ENCODE results near the gene HBA1. TPM values are rescaled to one million over a fixed set of nuclear protein-coding genes. Genes with fewer than 3 reads are reported as not detected.
"Not testable (repeated sequence)": the region's sequence is repeated elsewhere in the genome, so short reads cannot be mapped to it uniquely, and the experiment has no call there.

HBA1 gene
- not detected in 2 replicates for total RNA-seq

- intact Hi-C loops (cut with micrococcal nuclease), result not testable (repeated sequence)
Observed at GRCh38 chr16:176477-177382, at the start of gene HBA1. Gene HBA1, plus strand, starts transcription at chr16:176680. Its CDS starts 37 bp downstream, at chr16:176717.

GRCh38 chr16:129075-129474 lies 47.4 kb upstream of the HBA1 start:
- intact Hi-C loops (cut with micrococcal nuclease), result no loop called here

GRCh38 chr16:130533-131173 lies 45.8 kb upstream of the HBA1 start:
- intact Hi-C loops (cut with micrococcal nuclease), result no loop called here

- intact Hi-C loops (cut with micrococcal nuclease), result no loop called here
Observed at GRCh38 chr16:132120-132519, 44.4 kb upstream of the HBA1 start.

- intact Hi-C loops (cut with micrococcal nuclease), result no loop called here
Observed at GRCh38 chr16:133716-134115, 42.8 kb upstream of the HBA1 start.

- intact Hi-C loops (cut with micrococcal nuclease), result loop anchor here (1.0 kb wide), 1 partner anchor 85 kb away; the partner anchor contains the start of genes POLR3K and SNRNP25
Observed at GRCh38 chr16:138049-138417, 38.4 kb upstream of the HBA1 start.

GRCh38 chr16:140175-140857 lies 36.2 kb upstream of the HBA1 start:
- intact Hi-C loops (cut with micrococcal nuclease), result no loop called here

GRCh38 chr16:142405-142967 lies 34.0 kb upstream of the HBA1 start:
- intact Hi-C loops (cut with micrococcal nuclease), result no loop called here

GRCh38 chr16:143047-143446 lies 33.4 kb upstream of the HBA1 start:
- intact Hi-C loops (cut with micrococcal nuclease), result no loop called here

GRCh38 chr16:143456-143855 lies 33.0 kb upstream of the HBA1 start:
- intact Hi-C loops (cut with micrococcal nuclease), result no loop called here

GRCh38 chr16:144797-145252 lies 31.7 kb upstream of the HBA1 start:
- intact Hi-C loops (cut with micrococcal nuclease), result no loop called here

GRCh38 chr16:146646-147045 lies 29.8 kb upstream of the HBA1 start:
- intact Hi-C loops (cut with micrococcal nuclease), result no loop called here

GRCh38 chr16:149024-149660 lies 27.3 kb upstream of the HBA1 start:
- intact Hi-C loops (cut with micrococcal nuclease), result no loop called here

GRCh38 chr16:152141-153128 lies 24.0 kb upstream of the HBA1 start, which contains the start of gene HBZ:
Gene HBZ, plus strand, starts transcription at chr16:152644. Its CDS starts 266 bp downstream, at chr16:152910.
- intact Hi-C loops (cut with micrococcal nuclease), result no loop called here

GRCh38 chr16:153129-153521 lies 23.4 kb upstream of the HBA1 start:
- intact Hi-C loops (cut with micrococcal nuclease), result not testable (repeated sequence)

- intact Hi-C loops (cut with micrococcal nuclease), result not testable (repeated sequence)
Observed at GRCh38 chr16:153550-154216, 22.8 kb upstream of the HBA1 start.

GRCh38 chr16:154217-155030 lies 22.1 kb upstream of the HBA1 start:
- intact Hi-C loops (cut with micrococcal nuclease), result no loop called here

- intact Hi-C loops (cut with micrococcal nuclease), result no loop called here
Observed at GRCh38 chr16:155031-155398, 21.5 kb upstream of the HBA1 start.

All from T-helper 2 cell treated with Interferon-gamma antibody and Interleukin-4, amounts not matched to agents 100 ng/mL and 5 ng/mL, for 36 hours (primary cell).